ENCODE results near the gene IL17C. TPM values are rescaled to one million over a fixed set of nuclear protein-coding genes. Genes with fewer than 3 reads are reported as not detected.

IL17C gene
- total RNA-seq, 1 experiment from 2014 or later, result 0.28 TPM

- Histone ChIP-seq H3K27ac (ENCODE audit: low read depth, low read length, poor library complexity, severe bottlenecking) (no peak overlapping the region), H3K9me3 (ENCODE audit: low read depth, low read length, poor library complexity, severe bottlenecking) (no peaks in the 10 kb centered on the region), H3K4me3 (ENCODE audit: low read depth, low read length, poor library complexity, severe bottlenecking) (no peak overlapping the region), H3K27me3 (replicated peaks; ENCODE audit: insufficient read depth, low read depth, low read length, poor library complexity) (no peaks in the 10 kb centered on the region), H3K4me1 (ENCODE audit: insufficient read depth, low read length, poor library complexity, severe bottlenecking) (peaks cover 4% of the 10 kb centered on the region), H3K36me3 (ENCODE audit: insufficient read depth, low read length, poor library complexity, severe bottlenecking) (peaks cover 57% of the 10 kb centered on the region)
- intact Hi-C loops (cut with micrococcal nuclease; ENCODE audit: unreplicated experiment), result no loop called here
- POLR2A ChIA-PET (ENCODE audit: low non-redundant PET), result no interaction called here
- DNase-seq (ENCODE audit: low spot score), result no peak
- TF ChIP-seq CTCF (conservative IDR thresholded peaks at IDR 0.05; ENCODE audit: low read depth, low read length) (no peak), EZH2 (IDR thresholded peaks at IDR 0.05; ENCODE audit: borderline replicate concordance, low read depth, low read length, poor library complexity, severe bottlenecking) (no peak)
- no TSS peak for BruUV-seq (replicated peaks)
- CTCF ChIA-PET, result no interaction called here
Measured at GRCh38 chr16:88656291-88656980, 18.1 kb downstream of the IL17C start.

DNA sequence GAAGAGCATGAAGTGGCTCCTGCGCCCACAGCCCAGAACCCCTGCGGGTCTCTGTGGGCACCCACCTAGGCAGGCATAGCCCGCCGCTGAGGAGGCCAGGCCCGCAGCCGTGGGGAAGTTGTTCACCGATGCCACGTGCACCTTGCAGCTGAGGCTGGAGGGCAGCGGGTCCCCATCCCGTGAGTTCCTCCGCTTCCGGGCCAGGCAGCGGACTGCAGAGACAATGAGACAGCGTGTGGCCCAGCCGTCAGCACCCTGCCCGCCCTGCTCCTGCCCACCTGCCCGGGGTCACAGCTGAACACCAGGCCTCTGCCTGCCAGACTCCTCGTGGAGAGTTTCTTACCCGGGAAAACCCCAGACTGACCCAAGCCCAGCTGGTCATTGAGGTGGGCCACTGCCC is 19.0 kb downstream of the IL17C start:
- TF ChIP-seq EZH2 (IDR thresholded peaks at IDR 0.05; ENCODE audit: borderline replicate concordance, low read depth, low read length, poor library complexity, severe bottlenecking) (no peak), CTCF (conservative IDR thresholded peaks at IDR 0.05; ENCODE audit: low read depth, low read length) (no peak)
- H3K27me3 ChIP-seq (replicated peaks; ENCODE audit: insufficient read depth, low read depth, low read length, poor library complexity), result no peaks in the 10 kb centered on the region
- ChIA-PET POLR2A (ENCODE audit: low non-redundant PET) (no interaction called here), CTCF (no interaction called here)
- H3K9me3 ChIP-seq (ENCODE audit: low read depth, low read length, poor library complexity, severe bottlenecking), result no peaks in the 10 kb centered on the region
- H3K27ac ChIP-seq (ENCODE audit: low read depth, low read length, poor library complexity, severe bottlenecking), result no peak overlapping the region
- no peaks in the 10 kb centered on the region for H3K4me1 ChIP-seq (ENCODE audit: insufficient read depth, low read length, poor library complexity, severe bottlenecking)
- DNase-seq (ENCODE audit: low spot score), result no peak
- H3K36me3 ChIP-seq (ENCODE audit: insufficient read depth, low read length, poor library complexity, severe bottlenecking), result peaks cover 57% of the 10 kb centered on the region
- BruUV-seq (replicated peaks), result no TSS peak
- no peak overlapping the region for H3K4me3 ChIP-seq (ENCODE audit: low read depth, low read length, poor library complexity, severe bottlenecking)
- intact Hi-C loops (cut with micrococcal nuclease; ENCODE audit: unreplicated experiment), result no loop called here

DNA sequence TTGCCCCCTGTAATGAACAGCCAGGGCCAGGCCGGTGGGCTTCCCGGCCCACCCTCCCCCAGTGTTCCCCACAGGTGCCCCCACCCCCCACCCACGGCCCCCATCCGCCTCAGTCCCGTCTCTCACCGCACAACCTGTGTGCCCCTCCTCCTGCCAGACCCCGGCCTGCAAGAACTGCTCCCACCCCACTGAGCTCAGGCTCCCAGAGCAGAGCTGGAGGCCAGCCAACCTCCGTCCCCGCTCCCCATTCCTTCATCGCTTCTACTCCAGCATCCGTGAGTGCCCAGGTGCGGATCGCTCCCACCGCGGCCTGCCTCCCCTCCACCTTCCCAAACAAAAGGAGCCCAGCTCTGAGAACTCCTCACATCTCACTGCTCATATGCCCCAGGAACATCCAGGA is 20.3 kb downstream of the IL17C start:
- no peak for DNase-seq (ENCODE audit: low spot score)
- intact Hi-C loops (cut with micrococcal nuclease; ENCODE audit: unreplicated experiment), result no loop called here
- no TSS peak for BruUV-seq (replicated peaks)
- ChIA-PET CTCF (no interaction called here), POLR2A (ENCODE audit: low non-redundant PET) (no interaction called here)
- Histone ChIP-seq H3K4me1 (ENCODE audit: insufficient read depth, low read length, poor library complexity, severe bottlenecking) (no peaks in the 10 kb centered on the region), H3K27ac (ENCODE audit: low read depth, low read length, poor library complexity, severe bottlenecking) (no peak overlapping the region), H3K9me3 (ENCODE audit: low read depth, low read length, poor library complexity, severe bottlenecking) (no peaks in the 10 kb centered on the region), H3K4me3 (ENCODE audit: low read depth, low read length, poor library complexity, severe bottlenecking) (no peak overlapping the region), H3K36me3 (ENCODE audit: insufficient read depth, low read length, poor library complexity, severe bottlenecking) (peaks cover 46% of the 10 kb centered on the region), H3K27me3 (replicated peaks; ENCODE audit: insufficient read depth, low read depth, low read length, poor library complexity) (no peaks in the 10 kb centered on the region)
- TF ChIP-seq CTCF (conservative IDR thresholded peaks at IDR 0.05; ENCODE audit: low read depth, low read length) (no peak), EZH2 (IDR thresholded peaks at IDR 0.05; ENCODE audit: borderline replicate concordance, low read depth, low read length, poor library complexity, severe bottlenecking) (no peak)

Data from A673 (cell line).